GM18526 (cell line): ENCODE data around the gene MRPL37.

Experiments
- POLR2A ChIP-seq: IDR thresholded peaks from 3 replicates; pipeline ENCODE4 v1.6.1; 2011; ENCODE audit not compliant: insufficient read length; ENCODE audit errors: extremely low read depth

The MRPL37 gene

GRCh38 chr1:54241364-54241763 is 41.4 kb downstream of the MRPL37 start:
- no peak for TF ChIP-seq POLR2A

- TF ChIP-seq POLR2A = no peak
Measured at GRCh38 chr1:54243022-54243421, 43.1 kb downstream of the MRPL37 start.

GRCh38 chr1:54244655-54245054 is 44.7 kb downstream of the MRPL37 start:
- no peak for TF ChIP-seq POLR2A

GRCh38 chr1:54245501-54245900 is 45.5 kb downstream of the MRPL37 start:
- TF ChIP-seq POLR2A = no peak

GRCh38 chr1:54246116-54246721 is 46.3 kb downstream of the MRPL37 start:
- no peak for TF ChIP-seq POLR2A

- no peak for TF ChIP-seq POLR2A
Measured at GRCh38 chr1:54247863-54248515, 48.0 kb downstream of the MRPL37 start.

- TF ChIP-seq POLR2A = no peak
Measured at GRCh38 chr1:54248966-54249365, 49.0 kb downstream of the MRPL37 start.

- TF ChIP-seq POLR2A = no peak
Measured at GRCh38 chr1:54249819-54250435, 50.0 kb downstream of the MRPL37 start.

- TF ChIP-seq POLR2A = no peak
Measured at GRCh38 chr1:54250670-54251069, 50.7 kb downstream of the MRPL37 start.

- no peak for TF ChIP-seq POLR2A
Measured at GRCh38 chr1:54252371-54252936, 52.5 kb downstream of the MRPL37 start.

- TF ChIP-seq POLR2A = no peak
Measured at GRCh38 chr1:54253480-54253879, 53.5 kb downstream of the MRPL37 start.

- no peak for TF ChIP-seq POLR2A
Measured at GRCh38 chr1:54254055-54254454, 54.1 kb downstream of the MRPL37 start.

GRCh38 chr1:54255026-54255702 is 55.2 kb downstream of the MRPL37 start:
- no peak for TF ChIP-seq POLR2A

GRCh38 chr1:54256522-54257345 is 56.8 kb downstream of the MRPL37 start:
- no peak for TF ChIP-seq POLR2A

- TF ChIP-seq POLR2A = no peak
Measured at GRCh38 chr1:54257346-54257620, 57.3 kb downstream of the MRPL37 start.

- TF ChIP-seq POLR2A = no peak
Measured at GRCh38 chr1:54257876-54258275, 57.9 kb downstream of the MRPL37 start.
